HepG2 (cell line): Measurements from ENCODE around the gene ADGRF4. TPM values are rescaled to one million over a fixed set of nuclear protein-coding genes. Genes with fewer than 3 reads are reported as not detected.

Experiments used
- ATAC-seq: fragments of 200-7000 bp; cut with Tn5 transposase; 3 replicates; pipeline ENCODE4 v1.9.1; 2020; ENCODE audit warnings: mild to moderate bottlenecking, moderate library complexity
- BruUV-seq: library from RNA; stranded (reverse); fragments of 400-500 nt; replicated peaks from 2 replicates; lab custom pipeline; 2021; lab: Mats Ljungman, UMichigan
- CTCF ChIA-PET: fragments of 300-600 bp; formaldehyde crosslinking; extraction: SDS; loops from one replicate; lab custom pipeline; 2021; ENCODE audit warnings: low total read pairs, inconsistent platforms, low intra/inter-chr PET ratio; lab: Yijun Ruan, JAX
- POLR2A ChIA-PET: fragments of 350-600 bp; sonication (Branson Sonifier 250); formaldehyde crosslinking; loops from one replicate; lab custom pipeline; 2020; ENCODE audit warnings: antibody characterized with exemption, inconsistent platforms; lab: Yijun Ruan, JAX
- DNase-seq: peaks from one replicate; pipeline ENCODE4 v3.0.0-alpha.2; 2015; ENCODE audit warnings: low spot score
- FAIRE-seq: peaks from 3 replicates; lab custom pipeline; 2011; peaks lifted over from hg19 to GRCh38; lab: Jason Lieb, UNC
- H2AFZ ChIP-seq: one replicate; pipeline ENCODE4 v1.6.1; 2011; ENCODE audit warnings: low read length, inconsistent platforms
- H3K27ac ChIP-seq: fragments of 300-600 bp; 3 replicates; pipeline ENCODE4 v1.8.0; 2011; ENCODE audit warnings: mixed run types, mild to moderate bottlenecking, mixed read lengths, low read length, inconsistent platforms; ENCODE audit not compliant: insufficient read depth; ENCODE audit errors: extremely low read length
- H3K27me3 ChIP-seq, 2 experiments: fragments of 200-600 bp in 1 of 2; 2 replicates in 1 of 2; 3 replicates in 1 of 2; pipeline versions ENCODE4 v1.6.0 to v1.8.0; 2011; ENCODE audit warnings: low read length in 2 of 2, mild to moderate bottlenecking in 2 of 2, moderate library complexity in 2 of 2, inconsistent platforms in 1 of 2; ENCODE audit not compliant: insufficient read depth in 2 of 2, control insufficient read depth in 1 of 2
- H3K36me3 ChIP-seq, 2 experiments: fragments of 200-600 bp in 1 of 2; replicated peaks in 1 of 2; 2 replicates in 1 of 2; 3 replicates in 1 of 2; pipeline versions ENCODE4 v1.5.1 to v1.8.0; 2011; ENCODE audit warnings: low read length in 2 of 2, inconsistent platforms in 1 of 2; ENCODE audit not compliant: insufficient read depth in 2 of 2, control insufficient read depth in 1 of 2
- H3K4me1 ChIP-seq: 2 replicates; pipeline ENCODE4 v1.5.1; 2012; ENCODE audit warnings: low read length, inconsistent platforms; ENCODE audit not compliant: insufficient read depth
- H3K4me2 ChIP-seq: 2 replicates; pipeline ENCODE4 v1.6.0; 2011; ENCODE audit warnings: low read depth, low read length, inconsistent platforms
- H3K4me3 ChIP-seq, 3 experiments: fragments of 200-600 bp in 1 of 3; sonication (generic), shearing (Covaris generic) in 1 of 3; replicated peaks in 1 of 3; 2 replicates each; pipeline ENCODE4 v1.5.1; 2011 to 2016; ENCODE audit warnings: low read length in 3 of 3, inconsistent platforms in 2 of 3, low read depth in 2 of 3, mild to moderate bottlenecking in 2 of 3, control low read depth in 1 of 3, mixed read lengths in 1 of 3; ENCODE audit not compliant: insufficient read depth in 1 of 3
- H3K79me2 ChIP-seq: one replicate; pipeline ENCODE4 v1.6.1; 2011; ENCODE audit warnings: low read length, inconsistent platforms; ENCODE audit not compliant: insufficient read depth
- H3K9ac ChIP-seq: 2 replicates; pipeline ENCODE4 v1.6.0; 2011; ENCODE audit warnings: mild to moderate bottlenecking, low read depth, low read length, inconsistent platforms; ENCODE audit not compliant: insufficient read depth
- H3K9me3 ChIP-seq: 2 replicates; pipeline ENCODE4 v1.5.1; 2012; ENCODE audit warnings: mild to moderate bottlenecking, low read length
- H4K20me1 ChIP-seq: 2 replicates; pipeline ENCODE4 v1.6.0; 2011; ENCODE audit warnings: inconsistent platforms, mild to moderate bottlenecking, low read length, moderate library complexity; ENCODE audit not compliant: insufficient read depth
- DR1 ChIP-seq: sonication (generic); formaldehyde crosslinking; IDR thresholded peaks from 2 replicates; pipeline ENCODE4 v1.8.0; 2021; ENCODE audit warnings: mild to moderate bottlenecking, missing genetic modification reagents, inconsistent platforms
- GATA4 ChIP-seq: sonication (generic); IDR thresholded peaks from 2 replicates; pipeline ENCODE4 v1.6.1; 2016; ENCODE audit warnings: antibody characterized with exemption, low read depth, borderline replicate concordance
- MEIS2 ChIP-seq: sonication (generic); formaldehyde crosslinking; IDR thresholded peaks from 2 replicates; pipeline ENCODE4 v1.9.0; 2021; ENCODE audit warnings: mild to moderate bottlenecking, missing genetic modification reagents
- POLR2A ChIP-seq, 2 experiments: IDR thresholded peaks; 2 replicates each; pipeline ENCODE4 v1.6.1; 2011; ENCODE audit warnings: low read depth in 2 of 2, low read length in 2 of 2, mild to moderate bottlenecking in 1 of 2, moderate library complexity in 1 of 2; ENCODE audit not compliant: insufficient read depth in 1 of 2
- PPARG ChIP-seq: conservative IDR thresholded peaks from 2 replicates; pipeline ENCODE4 v1.6.1; 2016; ENCODE audit warnings: missing biosample characterization, missing genetic modification reagents
- SNAPC2 ChIP-seq: sonication (generic); formaldehyde crosslinking; IDR thresholded peaks from 2 replicates; pipeline ENCODE4 v1.8.1; 2022; ENCODE audit warnings: mild to moderate bottlenecking, missing genetic modification reagents
- SP4 ChIP-seq: sonication (generic); formaldehyde crosslinking; IDR thresholded peaks from 2 replicates; pipeline ENCODE4 v1.8.1; 2023; ENCODE audit warnings: mild to moderate bottlenecking, missing genetic modification reagents
- TAF15 ChIP-seq: fragments of 200-400 bp; formaldehyde crosslinking; IDR thresholded peaks from one replicate; pipeline ENCODE4 v1.6.1; 2018; ENCODE audit warnings: mild to moderate bottlenecking, low read depth, low read length; ENCODE audit not compliant: poor library complexity, severe bottlenecking
- ZBTB10 ChIP-seq: sonication (generic); formaldehyde crosslinking; IDR thresholded peaks from 2 replicates; pipeline ENCODE4 v1.4.0; 2020; ENCODE audit warnings: missing genetic modification reagents, borderline replicate concordance
- ZBTB25 ChIP-seq: IDR thresholded peaks from 2 replicates; pipeline ENCODE4 v1.6.1; 2018; ENCODE audit warnings: missing genetic modification reagents
- ZBTB4 ChIP-seq: sonication (generic); formaldehyde crosslinking; IDR thresholded peaks from 2 replicates; pipeline ENCODE4 v1.4.0; 2020; ENCODE audit warnings: missing genetic modification reagents, mild to moderate bottlenecking, borderline replicate concordance
- ZNF576 ChIP-seq: sonication (generic); formaldehyde crosslinking; IDR thresholded peaks from 2 replicates; pipeline ENCODE4 v1.4.0; 2020; ENCODE audit warnings: mild to moderate bottlenecking, missing genetic modification reagents
- ZNF605 ChIP-seq: sonication (generic); formaldehyde crosslinking; IDR thresholded peaks from 2 replicates; pipeline ENCODE4 v1.8.0; 2022; ENCODE audit warnings: mild to moderate bottlenecking, missing genetic modification reagents
- WGBS: methylation state at CpG from one replicate; pipeline ENCODE4 v1.1.6; 2017; ENCODE audit warnings: low lambda C conversion rate; 5-methylcytosine and 5-hydroxymethylcytosine counted together
- in situ Hi-C: cut with HindIII; loops from 2 replicates; pipeline ENCODE4 v1.10.0; 2017; ENCODE audit warnings: low pct_unique_long_range_greater_than_20kb; ENCODE audit not compliant: extremely low pct_ligation_motif_present
- intact Hi-C: fragments of 100-400 bp; cut with micrococcal nuclease; formaldehyde crosslinking; loops from one replicate; pipeline ENCODE4 v1.10.0; 2022; ENCODE audit not compliant: unreplicated experiment
- polyA plus RNA-seq, 8 experiments: library from polyadenylated mRNA; depleted of rRNA in 3 of 8; stranded (reverse) in 7 of 8; unstranded in 1 of 8; fragments of >200 nt; fragmentation: Illumina TruSeq in 4 of 8; extraction: Trizol in 4 of 8; gene quantifications; 2 replicates each; pipeline versions ENCODE4 v1.2.1 to v1.2.3, GENCODE V29; 2011 to 2016; ENCODE audit warnings: low read depth in 4 of 8, missing spikeins in 1 of 8, mixed read lengths in 1 of 8; ENCODE audit not compliant: insufficient read depth in 1 of 8
- total RNA-seq, 5 experiments: library from RNA; depleted of rRNA; stranded (reverse); fragments of >200 nt; fragmentation: Illumina TruSeq; extraction: Trizol; gene quantifications; 2 replicates each; pipeline ENCODE4 v1.2.3, GENCODE V29; 2016; ENCODE audit warnings: low read depth in 1 of 5

Gene ADGRF4
- total and polyA plus RNA-seq, 2 of the 13 experiments (the other 11 are each of a cell fraction or from before 2014, with no cell fraction given) = 0.01 TPM; not detected in 1

- H3K27me3 ChIP-seq = no peaks in the 10 kb centered on the region
- FAIRE-seq (no peak), ATAC-seq (no peak), DNase-seq (no peak)
- H3K9me3 ChIP-seq = no peaks in the 10 kb centered on the region
- POLR2A ChIA-PET = no interaction called here
- intact Hi-C loops = no loop called here
- 25% methylated on average over 2 of the region's 2 CpGs for WGBS
- no peaks in the 10 kb centered on the region for H3K79me2 ChIP-seq
- no peaks in the 10 kb centered on the region for H4K20me1 ChIP-seq
- TF ChIP-seq ZBTB4 (no peak), PPARG (CRISPR knock-in tag) (no peak), GATA4 (no peak), ZNF576 (no peak), TAF15 (no peak), SP4 (no peak), POLR2A (IDR thresholded peaks at IDR 0.05; ENCODE audit: insufficient read depth in 1 of 2, low read depth in 2 of 2, low read length in 2 of 2) (no peak), MEIS2 (no peak), DR1 (no peak), ZBTB25 (CRISPR knock-in tag) (no peak), ZBTB10 (no peak), SNAPC2 (CRISPR knock-in tag) (no peak), ZNF605 (CRISPR knock-in tag) (no peak)
- no peak overlapping the region for H3K27ac ChIP-seq
- H3K9ac ChIP-seq = no peak overlapping the region
- H3K4me1 ChIP-seq = no peaks in the 10 kb centered on the region
- in situ Hi-C loops = no loop called here
- no peak overlapping the region for H2AFZ ChIP-seq
- CTCF ChIA-PET = no interaction called here
- no peak overlapping the region for H3K4me2 ChIP-seq
- H3K4me3 ChIP-seq = no peak overlapping the region
- H3K36me3 ChIP-seq = no peaks in the 10 kb centered on the region
- BruUV-seq = no TSS peak
Observed at GRCh38 chr6:47737406-47737805, 39.0 kb downstream of the ADGRF4 start.
